H1 (cell line): ENCODE results near the gene TAF6.

Experiments
- CHD2 ChIP-seq: IDR thresholded peaks from 2 replicates; pipeline ENCODE4 v1.6.1; 2012; ENCODE audit warnings: low read length, improper control_type of control experiment
- CTCF ChIP-seq, 3 experiments: IDR thresholded peaks; 1 replicate in 2 of 3; 2 replicates in 1 of 3; pipeline versions ENCODE4 v1.5.1 to v1.6.1; 2011; ENCODE audit warnings: low read length in 3 of 3, mild to moderate bottlenecking in 3 of 3, inconsistent platforms in 2 of 3, low read depth in 1 of 3, moderate library complexity in 1 of 3; ENCODE audit not compliant: insufficient read depth in 1 of 3; ENCODE audit errors: control extremely low read depth in 1 of 3
- EGR1 ChIP-seq: IDR thresholded peaks from 2 replicates; pipeline ENCODE4 v1.6.1; 2011; ENCODE audit warnings: low read depth, low read length, borderline replicate concordance
- EP300 ChIP-seq, 2 experiments: IDR thresholded peaks; 1 replicate in 1 of 2; 2 replicates in 1 of 2; pipeline ENCODE4 v1.6.1; 2011 to 2012; ENCODE audit warnings: low read depth in 2 of 2, low read length in 2 of 2, mild to moderate bottlenecking in 2 of 2, borderline replicate concordance in 1 of 2, inconsistent platforms in 1 of 2, moderate library complexity in 1 of 2
- PHF8 ChIP-seq: fragments of 200-600 bp; sonication (generic); conservative IDR thresholded peaks from 2 replicates; pipeline ENCODE4 v1.7.1; 2012; ENCODE audit warnings: low read depth, mild to moderate bottlenecking, inconsistent platforms, low read length, moderate library complexity
- POLR2A ChIP-seq, 2 experiments: IDR thresholded peaks; 1 replicate in 1 of 2; 2 replicates in 1 of 2; pipeline ENCODE4 v1.6.1; 2011; ENCODE audit warnings: low read depth in 2 of 2, low read length in 2 of 2, mild to moderate bottlenecking in 2 of 2; ENCODE audit errors: control extremely low read depth in 1 of 2
- SIN3A ChIP-seq, 2 experiments: IDR thresholded peaks in 1 of 2; conservative IDR thresholded peaks in 1 of 2; 2 replicates each; pipeline ENCODE4 v1.6.1; 2011 to 2012; ENCODE audit warnings: low read length in 2 of 2, improper control_type of control experiment in 1 of 2, low read depth in 1 of 2, mild to moderate bottlenecking in 1 of 2
- SIRT6 ChIP-seq: IDR thresholded peaks from one replicate; pipeline ENCODE4 v1.7.1; 2012; ENCODE audit warnings: low read length, inconsistent platforms
- SP1 ChIP-seq: IDR thresholded peaks from 2 replicates; pipeline ENCODE4 v1.6.1; 2011; ENCODE audit warnings: low read depth, low read length
- TAF1 ChIP-seq: IDR thresholded peaks from 2 replicates; pipeline ENCODE4 v1.6.1; 2011; ENCODE audit warnings: mild to moderate bottlenecking, low read depth, low read length

DNA sequence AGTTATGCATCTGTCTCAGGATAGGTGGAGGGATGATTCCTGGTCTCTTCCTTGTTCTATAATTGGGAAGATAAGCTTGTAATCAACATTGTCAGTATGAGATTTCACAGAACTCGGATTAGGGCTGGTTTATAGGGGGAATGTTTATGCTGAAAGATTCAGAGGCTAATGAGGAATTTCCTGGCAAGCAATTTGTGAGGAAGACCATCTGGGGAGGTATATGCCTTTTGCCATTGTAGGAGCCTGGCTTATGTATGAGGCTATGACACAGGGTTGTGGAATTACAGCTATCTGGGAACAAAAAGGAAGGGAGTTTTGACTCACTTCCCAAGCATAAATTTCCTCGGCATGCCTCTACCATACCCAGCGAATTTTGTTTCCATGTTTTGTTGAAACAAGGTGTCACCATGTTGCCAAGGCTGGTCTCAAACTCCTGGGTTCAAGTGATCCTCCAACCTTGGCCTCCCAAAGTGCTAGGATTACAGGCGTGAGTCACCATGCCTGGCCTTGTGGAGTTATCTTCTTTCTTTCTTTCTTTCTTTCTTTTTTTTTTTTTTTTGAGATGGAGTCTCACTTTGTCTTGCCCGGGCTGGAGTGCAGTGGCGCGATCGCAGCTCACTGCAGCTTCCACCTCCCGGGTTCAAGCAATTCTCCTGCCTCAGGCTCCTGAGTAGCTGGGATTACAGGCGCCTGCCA, 32.0 kb downstream of the TAF6 start:
- no peak for TF ChIP-seq CTCF (IDR thresholded peaks at IDR 0.05; ENCODE audit: control extremely low read depth in 1 of 3, insufficient read depth in 1 of 3, low read depth in 1 of 3, low read length in 3 of 3)
- no peak for TF ChIP-seq SIRT6
- TF ChIP-seq TAF1: no peak
- TF ChIP-seq PHF8: no peak
- TF ChIP-seq SIN3A (conservative IDR thresholded peaks at IDR 0.05 in 1 of 2, IDR thresholded peaks at IDR 0.05 in 1 of 2; ENCODE audit: low read depth in 1 of 2, low read length in 2 of 2): no peak
- no peak for TF ChIP-seq EGR1
- TF ChIP-seq SP1: no peak
- no peak for TF ChIP-seq CHD2
- TF ChIP-seq EP300 (IDR thresholded peaks at IDR 0.05; ENCODE audit: borderline replicate concordance in 1 of 2, low read depth in 2 of 2, low read length in 2 of 2): no peak
- TF ChIP-seq POLR2A (IDR thresholded peaks at IDR 0.05; ENCODE audit: control extremely low read depth in 1 of 2, low read depth in 2 of 2, low read length in 2 of 2): no peak
